Measurements from ENCODE around the gene COG5.

Gene COG5

DNA sequence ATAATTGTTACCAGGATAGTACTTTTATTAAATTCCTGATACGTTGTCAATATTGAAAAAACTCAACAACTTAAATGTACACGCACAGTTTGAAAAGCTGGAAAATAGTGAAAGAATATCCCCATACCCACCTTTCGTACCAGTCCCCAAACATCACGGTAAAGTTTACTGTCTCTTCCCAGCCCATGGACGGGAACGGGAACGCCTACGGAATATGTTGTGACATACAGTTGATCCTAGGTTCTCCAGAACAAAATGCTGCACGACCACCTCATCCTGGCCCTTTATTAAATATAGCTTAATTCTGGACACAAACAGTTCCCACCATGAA lies 15.8 kb upstream of the COG5 start:
- Histone ChIP-seq H3K27me3 (ENCODE audit: insufficient read depth, low read length) (no peaks in the 10 kb centered on the region), H3K27ac (ENCODE audit: low read depth, low read length) (peak overlapping the region; percentile 79; the same call in 1 of the 2 replicates), H3K36me3 (ENCODE audit: insufficient read depth, low read length) (peaks cover 30% of the 10 kb centered on the region), H3K9ac (ENCODE audit: low read depth, low read length) (peak overlapping the region; percentile 86), H3K4me1 (ENCODE audit: insufficient read depth, low read length) (no peaks in the 10 kb centered on the region), H3K9me3 (ENCODE audit: insufficient read depth, low read depth, low read length) (no peaks in the 10 kb centered on the region), H3K4me3 (ENCODE audit: low read length) (peak overlapping the region; percentile 84)
- WGBS = 4% methylated on average over 8 of the region's 9 CpGs

GRCh38 chr7:107573537-107573936 lies 9.8 kb upstream of the COG5 start:
- no peaks in the 10 kb centered on the region for H3K9me3 ChIP-seq (ENCODE audit: insufficient read depth, low read depth, low read length)
- 97% methylated on average over 4 of the region's 4 CpGs for WGBS
- H3K4me3 ChIP-seq (ENCODE audit: low read length) = no peak overlapping the region
- H3K27me3 ChIP-seq (ENCODE audit: insufficient read depth, low read length) = no peaks in the 10 kb centered on the region
- H3K36me3 ChIP-seq (ENCODE audit: insufficient read depth, low read length) = peaks cover 76% of the 10 kb centered on the region
- no peak overlapping the region for H3K9ac ChIP-seq (ENCODE audit: low read depth, low read length)
- H3K4me1 ChIP-seq (ENCODE audit: insufficient read depth, low read length) = no peaks in the 10 kb centered on the region
- H3K27ac ChIP-seq (ENCODE audit: low read depth, low read length) = no peak overlapping the region

DNA sequence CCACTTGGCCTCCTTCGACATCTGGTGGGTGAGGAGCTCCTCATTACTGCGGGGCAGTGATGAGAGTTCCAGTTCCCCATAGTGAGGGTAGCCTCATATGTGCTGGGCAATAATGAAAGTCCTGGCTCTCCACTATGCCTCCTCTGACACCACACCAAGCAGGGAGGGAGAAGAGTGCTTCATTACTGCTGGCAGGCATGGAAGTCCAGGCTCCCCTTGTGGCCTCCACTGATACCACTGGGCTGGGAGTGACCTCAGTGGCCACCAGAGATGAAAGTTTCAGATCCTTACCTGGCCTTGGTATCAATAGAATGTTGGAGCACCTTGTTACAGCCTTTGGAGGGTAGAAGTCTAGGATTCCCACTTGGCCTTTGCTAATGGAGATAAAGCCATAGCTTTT lies 6.6 kb upstream of the COG5 start:
- no peak overlapping the region for H3K4me3 ChIP-seq (ENCODE audit: low read length)
- H3K36me3 ChIP-seq (ENCODE audit: insufficient read depth, low read length) = peaks cover 78% of the 10 kb centered on the region

DNA sequence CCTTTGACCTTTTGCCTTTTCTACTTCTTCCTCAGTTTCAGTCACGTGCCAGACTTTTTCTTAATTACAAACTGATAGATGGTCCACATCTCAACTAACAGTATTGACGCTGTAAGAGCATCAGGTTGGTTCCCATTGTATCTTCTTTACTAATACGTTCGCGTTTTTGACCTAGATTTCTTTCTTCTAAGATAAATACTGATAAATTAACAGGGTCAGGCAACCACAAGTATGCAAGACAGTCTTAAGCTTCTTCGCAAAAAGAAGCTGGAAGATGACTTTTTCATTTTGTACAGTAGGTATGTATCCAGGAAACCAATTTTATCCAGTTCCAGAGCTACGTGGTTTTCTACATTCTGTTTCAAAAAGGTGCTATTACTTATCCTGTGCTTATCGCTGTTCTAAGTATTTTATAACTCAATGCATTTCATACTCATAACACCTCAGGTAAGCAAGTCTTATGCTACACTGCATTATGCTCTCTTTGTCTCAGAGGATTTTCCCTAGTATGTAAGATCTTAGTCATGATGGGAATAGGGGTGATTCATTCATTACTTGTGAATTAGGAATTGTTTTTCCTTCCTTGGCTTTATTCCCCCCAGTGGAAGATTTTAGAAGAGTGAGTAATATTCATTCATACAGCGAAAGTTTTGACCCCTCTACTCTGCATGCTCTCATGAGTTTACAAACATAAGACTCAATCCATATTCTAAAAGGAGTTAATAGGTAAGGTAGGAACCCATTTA lies 1.0 kb upstream of the COG5 start:
- peak overlapping the region; percentile 91 for H3K9ac ChIP-seq (ENCODE audit: low read depth, low read length)
- no peaks in the 10 kb centered on the region for H3K27me3 ChIP-seq (ENCODE audit: insufficient read depth, low read length)
- no peak overlapping the region for H3K27ac ChIP-seq (ENCODE audit: low read depth, low read length)
- H3K9me3 ChIP-seq (ENCODE audit: insufficient read depth, low read depth, low read length) = no peaks in the 10 kb centered on the region
- H3K4me1 ChIP-seq (ENCODE audit: insufficient read depth, low read length) = peaks cover 7% of the 10 kb centered on the region; the same call in 1 of the 2 replicates
- H3K36me3 ChIP-seq (ENCODE audit: insufficient read depth, low read length) = peaks cover 28% of the 10 kb centered on the region
- H3K4me3 ChIP-seq (ENCODE audit: low read length) = peak overlapping the region; percentile 87
- WGBS = 49% methylated on average over 8 of the region's 9 CpGs

More for the DNA sequence above, 6.6 kb upstream of the COG5 start:
- no peak overlapping the region for H3K27ac ChIP-seq (ENCODE audit: low read depth, low read length)
- WGBS = 93% methylated on average over 2 of the region's 2 CpGs
- no peaks in the 10 kb centered on the region for H3K4me1 ChIP-seq (ENCODE audit: insufficient read depth, low read length)
- no peaks in the 10 kb centered on the region for H3K9me3 ChIP-seq (ENCODE audit: insufficient read depth, low read depth, low read length)
- no peak overlapping the region for H3K9ac ChIP-seq (ENCODE audit: low read depth, low read length)
- no peaks in the 10 kb centered on the region for H3K27me3 ChIP-seq (ENCODE audit: insufficient read depth, low read length)

DNA sequence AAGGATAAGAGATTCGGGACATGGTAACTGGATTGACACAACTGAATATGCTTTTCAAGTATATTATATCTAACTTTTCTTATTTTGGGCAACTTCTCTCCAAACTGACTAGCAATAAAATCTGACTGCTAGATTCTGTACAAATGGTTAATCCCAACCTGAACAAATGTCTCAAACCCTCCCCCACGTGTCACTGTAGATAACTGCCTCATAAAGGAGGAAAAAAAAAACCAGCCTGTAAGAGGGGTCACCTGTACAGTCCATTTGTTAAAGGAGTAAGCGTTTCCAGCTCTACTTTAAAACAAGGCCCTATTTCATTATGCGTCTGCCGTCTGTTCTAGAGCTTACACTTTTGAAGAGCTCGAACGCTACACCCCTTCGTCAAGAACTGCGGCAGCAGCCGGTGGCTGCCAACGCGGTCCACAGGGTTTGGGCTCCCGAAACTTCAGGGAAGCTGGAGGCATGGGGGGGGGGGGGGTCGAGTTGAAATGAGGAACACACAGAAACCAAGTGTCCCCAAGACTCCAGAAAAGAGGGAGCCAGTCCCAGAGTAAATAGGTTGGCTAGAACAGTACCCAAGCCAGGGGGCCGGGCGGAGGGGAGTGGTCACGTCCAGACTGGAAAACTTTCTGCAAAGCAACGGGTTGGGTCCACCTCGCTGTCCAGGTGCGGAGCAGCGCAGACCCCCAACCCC lies 492 bp downstream of the COG5 start:
- peaks cover 7% of the 10 kb centered on the region; the same call in 1 of the 2 replicates for H3K4me1 ChIP-seq (ENCODE audit: insufficient read depth, low read length)
- no peaks in the 10 kb centered on the region for H3K27me3 ChIP-seq (ENCODE audit: insufficient read depth, low read length)
- peak overlapping the region; percentile 85; the same call in 1 of the 2 replicates for H3K27ac ChIP-seq (ENCODE audit: low read depth, low read length)
- WGBS = 6% methylated on average over 20 of the region's 21 CpGs
- no peaks in the 10 kb centered on the region for H3K9me3 ChIP-seq (ENCODE audit: insufficient read depth, low read depth, low read length)
- peak overlapping the region; percentile 91 for H3K9ac ChIP-seq (ENCODE audit: low read depth, low read length)
- H3K4me3 ChIP-seq (ENCODE audit: low read length) = peak overlapping the region; percentile 87
- peaks cover 22% of the 10 kb centered on the region for H3K36me3 ChIP-seq (ENCODE audit: insufficient read depth, low read length)

- H3K4me1 ChIP-seq (ENCODE audit: insufficient read depth, low read length) = peaks cover 7% of the 10 kb centered on the region; the same call in 1 of the 2 replicates
- no peaks in the 10 kb centered on the region for H3K9me3 ChIP-seq (ENCODE audit: insufficient read depth, low read depth, low read length)
- H3K36me3 ChIP-seq (ENCODE audit: insufficient read depth, low read length) = peaks cover 18% of the 10 kb centered on the region
- no peak overlapping the region for H3K9ac ChIP-seq (ENCODE audit: low read depth, low read length)
- H3K27me3 ChIP-seq (ENCODE audit: insufficient read depth, low read length) = no peaks in the 10 kb centered on the region
- no peak overlapping the region for H3K4me3 ChIP-seq (ENCODE audit: low read length)
- H3K27ac ChIP-seq (ENCODE audit: low read depth, low read length) = no peak overlapping the region
- 91% methylated on average over 6 of the region's 6 CpGs for WGBS
Observed at GRCh38 chr7:107560898-107561516, 2.7 kb downstream of the COG5 start.

GRCh38 chr7:107559864-107560263 lies 3.9 kb downstream of the COG5 start:
- WGBS = 98% methylated on average over 2 of the region's 2 CpGs
- H3K9me3 ChIP-seq (ENCODE audit: insufficient read depth, low read depth, low read length) = no peaks in the 10 kb centered on the region
- H3K36me3 ChIP-seq (ENCODE audit: insufficient read depth, low read length) = peaks cover 26% of the 10 kb centered on the region
- H3K27me3 ChIP-seq (ENCODE audit: insufficient read depth, low read length) = no peaks in the 10 kb centered on the region
- H3K4me1 ChIP-seq (ENCODE audit: insufficient read depth, low read length) = peaks cover 7% of the 10 kb centered on the region; the same call in 1 of the 2 replicates
- no peak overlapping the region for H3K9ac ChIP-seq (ENCODE audit: low read depth, low read length)
- H3K4me3 ChIP-seq (ENCODE audit: low read length) = no peak overlapping the region
- no peak overlapping the region for H3K27ac ChIP-seq (ENCODE audit: low read depth, low read length)

DNA sequence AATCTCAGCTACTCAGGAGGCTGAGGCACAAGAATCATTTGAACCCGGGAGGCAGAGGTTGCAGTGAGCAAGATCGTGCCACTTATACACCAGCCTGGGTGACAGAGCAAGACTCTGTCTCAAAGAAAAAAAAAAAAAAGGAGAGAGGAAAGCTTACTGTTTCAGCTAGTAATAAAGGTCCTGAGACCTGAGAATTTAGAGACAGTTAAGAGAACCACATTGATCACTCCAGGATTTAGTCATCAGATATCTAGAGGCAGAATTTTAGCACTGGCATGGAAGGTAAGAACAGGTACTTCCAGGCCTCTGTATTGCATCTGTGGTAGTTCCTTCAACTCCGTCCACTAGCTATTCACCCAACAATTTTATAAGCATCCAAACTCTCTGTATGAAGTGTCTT lies 7.8 kb downstream of the COG5 start:
- H3K36me3 ChIP-seq (ENCODE audit: insufficient read depth, low read length) = peaks cover 50% of the 10 kb centered on the region
- H3K27me3 ChIP-seq (ENCODE audit: insufficient read depth, low read length) = no peaks in the 10 kb centered on the region
- H3K4me3 ChIP-seq (ENCODE audit: low read length) = no peak overlapping the region
- no peak overlapping the region for H3K9ac ChIP-seq (ENCODE audit: low read depth, low read length)
- H3K27ac ChIP-seq (ENCODE audit: low read depth, low read length) = no peak overlapping the region
- no peaks in the 10 kb centered on the region for H3K4me1 ChIP-seq (ENCODE audit: insufficient read depth, low read length)
- 95% methylated on average over 3 of the region's 3 CpGs for WGBS
- no peaks in the 10 kb centered on the region for H3K9me3 ChIP-seq (ENCODE audit: insufficient read depth, low read depth, low read length)

DNA sequence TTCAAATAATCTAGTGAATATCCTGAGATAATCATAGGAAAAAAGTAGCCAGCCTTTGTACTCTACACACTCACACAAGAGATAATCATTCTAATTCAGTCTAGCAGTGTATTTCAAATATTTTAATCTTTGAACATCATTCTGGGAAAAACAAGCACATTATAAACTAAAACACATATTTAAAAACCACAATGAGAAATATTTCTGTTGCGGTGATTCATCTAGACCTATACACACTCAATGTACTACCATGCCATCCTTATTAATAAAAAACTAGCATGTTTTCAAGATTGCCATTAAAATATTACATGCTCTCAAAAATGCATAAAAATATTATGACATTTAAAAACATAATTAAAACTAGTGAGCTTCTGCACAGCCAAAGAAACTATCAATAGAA lies 11.8 kb downstream of the COG5 start:
- H3K27ac ChIP-seq (ENCODE audit: low read depth, low read length) = no peak overlapping the region
- WGBS = 100% methylated on average over 1 of the region's 1 CpG
- H3K9ac ChIP-seq (ENCODE audit: low read depth, low read length) = no peak overlapping the region
- no peaks in the 10 kb centered on the region for H3K27me3 ChIP-seq (ENCODE audit: insufficient read depth, low read length)
- peaks cover 50% of the 10 kb centered on the region for H3K36me3 ChIP-seq (ENCODE audit: insufficient read depth, low read length)
- no peaks in the 10 kb centered on the region for H3K9me3 ChIP-seq (ENCODE audit: insufficient read depth, low read depth, low read length)
- H3K4me3 ChIP-seq (ENCODE audit: low read length) = no peak overlapping the region
- H3K4me1 ChIP-seq (ENCODE audit: insufficient read depth, low read length) = no peaks in the 10 kb centered on the region

GRCh38 chr7:107544848-107545591 lies 18.7 kb downstream of the COG5 start:
- Histone ChIP-seq H3K36me3 (ENCODE audit: insufficient read depth, low read length) (peaks cover 38% of the 10 kb centered on the region), H3K9ac (ENCODE audit: low read depth, low read length) (no peak overlapping the region), H3K4me1 (ENCODE audit: insufficient read depth, low read length) (no peaks in the 10 kb centered on the region), H3K9me3 (ENCODE audit: insufficient read depth, low read depth, low read length) (no peaks in the 10 kb centered on the region; the same call in 1 of the 2 replicates), H3K27ac (ENCODE audit: low read depth, low read length) (no peak overlapping the region), H3K4me3 (ENCODE audit: low read length) (no peak overlapping the region), H3K27me3 (ENCODE audit: insufficient read depth, low read length) (no peaks in the 10 kb centered on the region)
- WGBS = over 99% methylated on average over 4 of the region's 4 CpGs

Data from HUES64 (cell line).